ENCODE results near the gene FBXO2.

- no peak for TF ChIP-seq POLR2A (IDR thresholded peaks at IDR 0.05; ENCODE audit: low read length)
- no peak for TF ChIP-seq GATA1 (IDR thresholded peaks at IDR 0.05; ENCODE audit: low read depth, low read length)
These were observed 41.6 kb upstream of the FBXO2 start for GRCh38 chr1:11695861-11696260.

All from erythroblast (primary cell).